ENCODE data around the gene WFIKKN2.

The WFIKKN2 gene

GRCh38 chr17:50835301-50836234 lies at the start of gene WFIKKN2:
WFIKKN2 (plus strand) TSS chr17:50835586; CDS start chr17:50835938, 352 bp downstream.
- H3K27ac ChIP-seq, result no peak within 1 kb of the TSS
- TF ChIP-seq CTCF (IDR thresholded peaks at IDR 0.05), result no peak
- no peaks in the 10 kb centered on the region for H3K4me1 ChIP-seq (ENCODE audit: control insufficient read depth in 1 of 2, insufficient read depth in 1 of 2, low read depth in 1 of 2, low read length in 1 of 2)
- H3K36me3 ChIP-seq, result no peaks in the 10 kb centered on the region
- H3K9me3 ChIP-seq, result no peaks in the 10 kb centered on the region
- H3K27me3 ChIP-seq, result peaks cover 25% of the 10 kb centered on the region
- no peak within 1 kb of the TSS for H3K4me3 ChIP-seq (ENCODE audit: low read depth in 1 of 2, low read length in 1 of 2)

- Histone ChIP-seq H3K27ac (no peak overlapping the region), H3K4me3 (ENCODE audit: low read depth in 1 of 2, low read length in 1 of 2) (no peak overlapping the region), H3K27me3 (peaks cover 10% of the 10 kb centered on the region), H3K36me3 (no peaks in the 10 kb centered on the region), H3K4me1 (ENCODE audit: control insufficient read depth in 1 of 2, insufficient read depth in 1 of 2, low read depth in 1 of 2, low read length in 1 of 2) (peaks cover 9 to 10% of the 10 kb centered on the region in 2 experiments), H3K9me3 (no peaks in the 10 kb centered on the region)
- TF ChIP-seq CTCF (IDR thresholded peaks at IDR 0.05), result no peak
Observed at GRCh38 chr17:50785946-50786570, 49.3 kb upstream of the WFIKKN2 start.

- H3K4me3 ChIP-seq (ENCODE audit: low read depth in 1 of 2, low read length in 1 of 2), result no peak overlapping the region
- peaks cover 9 to 10% of the 10 kb centered on the region in 2 experiments for H3K4me1 ChIP-seq (ENCODE audit: control insufficient read depth in 1 of 2, insufficient read depth in 1 of 2, low read depth in 1 of 2, low read length in 1 of 2)
- no peaks in the 10 kb centered on the region for H3K36me3 ChIP-seq
- H3K9me3 ChIP-seq, result no peaks in the 10 kb centered on the region
- H3K27ac ChIP-seq, result no peak overlapping the region
- no peaks in the 10 kb centered on the region for H3K27me3 ChIP-seq
- no peak for TF ChIP-seq CTCF (IDR thresholded peaks at IDR 0.05)
Observed at GRCh38 chr17:50787106-50787505, 48.3 kb upstream of the WFIKKN2 start.

GRCh38 chr17:50790618-50791017 lies 44.8 kb upstream of the WFIKKN2 start:
- no peak for TF ChIP-seq CTCF (IDR thresholded peaks at IDR 0.05)
- H3K36me3 ChIP-seq, result no peaks in the 10 kb centered on the region
- H3K9me3 ChIP-seq, result no peaks in the 10 kb centered on the region
- peaks cover 22 to 24% of the 10 kb centered on the region in 2 experiments for H3K4me1 ChIP-seq (ENCODE audit: control insufficient read depth in 1 of 2, insufficient read depth in 1 of 2, low read depth in 1 of 2, low read length in 1 of 2)
- no peaks in the 10 kb centered on the region for H3K27me3 ChIP-seq
- H3K27ac ChIP-seq, result peak overlapping the region; percentile 18
- H3K4me3 ChIP-seq (ENCODE audit: low read depth in 1 of 2, low read length in 1 of 2), result no peak overlapping the region

- H3K36me3 ChIP-seq, result no peaks in the 10 kb centered on the region
- no peak for TF ChIP-seq CTCF (IDR thresholded peaks at IDR 0.05)
- H3K4me1 ChIP-seq (ENCODE audit: control insufficient read depth in 1 of 2, insufficient read depth in 1 of 2, low read depth in 1 of 2, low read length in 1 of 2), result peaks cover 22 to 24% of the 10 kb centered on the region in 2 experiments
- no peaks in the 10 kb centered on the region for H3K27me3 ChIP-seq
- no peak overlapping the region for H3K4me3 ChIP-seq (ENCODE audit: low read depth in 1 of 2, low read length in 1 of 2)
- no peak overlapping the region for H3K27ac ChIP-seq
- H3K9me3 ChIP-seq, result no peaks in the 10 kb centered on the region
Observed at GRCh38 chr17:50792132-50792531, 43.3 kb upstream of the WFIKKN2 start.

Measured in neutrophil (primary cell).